SK-N-SH treated with all-trans-retinoic acid at 6 μM for 48 hours (cell line): ENCODE data around the gene SRA1.
"Not testable (repeated sequence)": the region's sequence is repeated elsewhere in the genome, so short reads cannot be mapped to it uniquely, and the experiment has no call there.

Experiments
- CSDC2 ChIP-seq: fragments of 250-450 bp; sonication (Bioruptor Pico); IDR thresholded peaks from 2 replicates; pipeline ENCODE4 v1.5.0; 2020; ENCODE audit warnings: mild to moderate bottlenecking, moderate library complexity
- ESRRG ChIP-seq: fragments of 250-450 bp; sonication (Bioruptor Pico); IDR thresholded peaks from 2 replicates; pipeline ENCODE4 v1.6.1; 2021; ENCODE audit warnings: mild to moderate bottlenecking
- OSR1 ChIP-seq: fragments of 250-450 bp; sonication (Bioruptor Pico); IDR thresholded peaks from 2 replicates; pipeline ENCODE4 v1.8.0; 2022; ENCODE audit warnings: moderate library complexity, mild to moderate bottlenecking, inconsistent platforms
- SNAI2 ChIP-seq: fragments of 250-450 bp; sonication (Bioruptor Pico); IDR thresholded peaks from 2 replicates; pipeline ENCODE4 v1.5.0; 2020; ENCODE audit warnings: mild to moderate bottlenecking, moderate library complexity
- TCF4 ChIP-seq: fragments of 250-450 bp; sonication (Bioruptor Pico); IDR thresholded peaks from 2 replicates; pipeline ENCODE4 v1.8.0; 2021; ENCODE audit warnings: mild to moderate bottlenecking, moderate library complexity, borderline replicate concordance
- TOX ChIP-seq: fragments of 250-450 bp; sonication (Bioruptor Pico); IDR thresholded peaks from 2 replicates; pipeline ENCODE4 v1.8.0; 2021; ENCODE audit warnings: mild to moderate bottlenecking, moderate library complexity, borderline replicate concordance
- ZFP3 ChIP-seq: fragments of 250-450 bp; sonication (Bioruptor Pico); IDR thresholded peaks from 2 replicates; pipeline ENCODE4 v1.5.0; 2020; ENCODE audit warnings: mild to moderate bottlenecking, moderate library complexity
- ZFP30 ChIP-seq: fragments of 450-650 bp; formaldehyde crosslinking; IDR thresholded peaks from 2 replicates; pipeline ENCODE4 v1.5.0; 2022; ENCODE audit warnings: mild to moderate bottlenecking, moderate library complexity
- ZNF70 ChIP-seq: fragments of 450-650 bp; formaldehyde crosslinking; IDR thresholded peaks from 2 replicates; pipeline ENCODE4 v1.5.0; 2020; ENCODE audit warnings: mild to moderate bottlenecking, moderate library complexity
- TF ChIP-seq, protein P1 (sequence below): fragments of 250-450 bp; sonication (Bioruptor Pico); IDR thresholded peaks from 2 replicates; pipeline ENCODE4 v1.5.1; 2020; ENCODE audit warnings: low read depth, mild to moderate bottlenecking, moderate library complexity
- TF ChIP-seq, protein P2 (sequence below): fragments of 250-450 bp; sonication (Bioruptor Pico); IDR thresholded peaks from 2 replicates; pipeline ENCODE4 v1.8.0; 2020; ENCODE audit warnings: mild to moderate bottlenecking, moderate library complexity, borderline replicate concordance
- TF ChIP-seq, protein P3 (sequence below): fragments of 250-450 bp; sonication (Bioruptor Pico); IDR thresholded peaks from 2 replicates; pipeline ENCODE4 v1.5.0; 2020; ENCODE audit warnings: mild to moderate bottlenecking, moderate library complexity

DNA sequence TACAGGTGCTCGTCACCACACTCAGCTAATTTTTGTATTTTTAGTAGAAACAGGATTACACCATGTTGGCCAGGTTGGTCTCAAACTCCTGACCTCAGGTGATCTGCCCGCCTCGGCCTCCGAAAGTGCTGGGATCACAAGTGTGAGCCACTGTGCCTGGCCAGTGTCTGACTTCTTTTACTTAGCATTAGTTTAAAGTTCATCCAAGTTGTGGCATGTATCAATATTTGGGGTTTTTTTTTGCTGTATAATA is 46.1 kb upstream of the SRA1 start:
- TF ChIP-seq TOX (CRISPR knock-in tag); OSR1 (CRISPR knock-in tag); CSDC2 (CRISPR knock-in tag); SNAI2; ESRRG (CRISPR knock-in tag); TCF4 (CRISPR knock-in tag); ZFP3 (CRISPR knock-in tag); ZNF70 (CRISPR knock-in tag); ZFP30 (CRISPR knock-in tag): not testable (repeated sequence)
- TF ChIP-seq, protein P1, sequence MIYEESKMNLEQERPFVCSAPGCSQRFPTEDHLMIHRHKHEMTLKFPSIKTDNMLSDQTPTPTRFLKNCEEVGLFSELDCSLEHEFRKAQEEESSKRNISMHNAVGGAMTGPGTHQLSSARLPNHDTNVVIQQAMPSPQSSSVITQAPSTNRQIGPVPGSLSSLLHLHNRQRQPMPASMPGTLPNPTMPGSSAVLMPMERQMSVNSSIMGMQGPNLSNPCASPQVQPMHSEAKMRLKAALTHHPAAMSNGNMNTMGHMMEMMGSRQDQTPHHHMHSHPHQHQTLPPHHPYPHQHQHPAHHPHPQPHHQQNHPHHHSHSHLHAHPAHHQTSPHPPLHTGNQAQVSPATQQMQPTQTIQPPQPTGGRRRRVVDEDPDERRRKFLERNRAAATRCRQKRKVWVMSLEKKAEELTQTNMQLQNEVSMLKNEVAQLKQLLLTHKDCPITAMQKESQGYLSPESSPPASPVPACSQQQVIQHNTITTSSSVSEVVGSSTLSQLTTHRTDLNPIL, result not testable (repeated sequence)
- TF ChIP-seq, protein P2, sequence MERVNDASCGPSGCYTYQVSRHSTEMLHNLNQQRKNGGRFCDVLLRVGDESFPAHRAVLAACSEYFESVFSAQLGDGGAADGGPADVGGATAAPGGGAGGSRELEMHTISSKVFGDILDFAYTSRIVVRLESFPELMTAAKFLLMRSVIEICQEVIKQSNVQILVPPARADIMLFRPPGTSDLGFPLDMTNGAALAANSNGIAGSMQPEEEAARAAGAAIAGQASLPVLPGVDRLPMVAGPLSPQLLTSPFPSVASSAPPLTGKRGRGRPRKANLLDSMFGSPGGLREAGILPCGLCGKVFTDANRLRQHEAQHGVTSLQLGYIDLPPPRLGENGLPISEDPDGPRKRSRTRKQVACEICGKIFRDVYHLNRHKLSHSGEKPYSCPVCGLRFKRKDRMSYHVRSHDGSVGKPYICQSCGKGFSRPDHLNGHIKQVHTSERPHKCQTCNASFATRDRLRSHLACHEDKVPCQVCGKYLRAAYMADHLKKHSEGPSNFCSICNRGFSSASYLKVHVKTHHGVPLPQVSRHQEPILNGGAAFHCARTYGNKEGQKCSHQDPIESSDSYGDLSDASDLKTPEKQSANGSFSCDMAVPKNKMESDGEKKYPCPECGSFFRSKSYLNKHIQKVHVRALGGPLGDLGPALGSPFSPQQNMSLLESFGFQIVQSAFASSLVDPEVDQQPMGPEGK (CRISPR knock-in tag), result not testable (repeated sequence)
- TF ChIP-seq, protein P3, sequence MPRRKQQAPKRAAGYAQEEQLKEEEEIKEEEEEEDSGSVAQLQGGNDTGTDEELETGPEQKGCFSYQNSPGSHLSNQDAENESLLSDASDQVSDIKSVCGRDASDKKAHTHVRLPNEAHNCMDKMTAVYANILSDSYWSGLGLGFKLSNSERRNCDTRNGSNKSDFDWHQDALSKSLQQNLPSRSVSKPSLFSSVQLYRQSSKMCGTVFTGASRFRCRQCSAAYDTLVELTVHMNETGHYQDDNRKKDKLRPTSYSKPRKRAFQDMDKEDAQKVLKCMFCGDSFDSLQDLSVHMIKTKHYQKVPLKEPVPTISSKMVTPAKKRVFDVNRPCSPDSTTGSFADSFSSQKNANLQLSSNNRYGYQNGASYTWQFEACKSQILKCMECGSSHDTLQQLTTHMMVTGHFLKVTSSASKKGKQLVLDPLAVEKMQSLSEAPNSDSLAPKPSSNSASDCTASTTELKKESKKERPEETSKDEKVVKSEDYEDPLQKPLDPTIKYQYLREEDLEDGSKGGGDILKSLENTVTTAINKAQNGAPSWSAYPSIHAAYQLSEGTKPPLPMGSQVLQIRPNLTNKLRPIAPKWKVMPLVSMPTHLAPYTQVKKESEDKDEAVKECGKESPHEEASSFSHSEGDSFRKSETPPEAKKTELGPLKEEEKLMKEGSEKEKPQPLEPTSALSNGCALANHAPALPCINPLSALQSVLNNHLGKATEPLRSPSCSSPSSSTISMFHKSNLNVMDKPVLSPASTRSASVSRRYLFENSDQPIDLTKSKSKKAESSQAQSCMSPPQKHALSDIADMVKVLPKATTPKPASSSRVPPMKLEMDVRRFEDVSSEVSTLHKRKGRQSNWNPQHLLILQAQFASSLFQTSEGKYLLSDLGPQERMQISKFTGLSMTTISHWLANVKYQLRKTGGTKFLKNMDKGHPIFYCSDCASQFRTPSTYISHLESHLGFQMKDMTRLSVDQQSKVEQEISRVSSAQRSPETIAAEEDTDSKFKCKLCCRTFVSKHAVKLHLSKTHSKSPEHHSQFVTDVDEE (CRISPR knock-in tag), result not testable (repeated sequence)
